Hepatocyte (in vitro differentiated cells): ENCODE results near the gene ZNF334. TPM values are rescaled to one million over a fixed set of nuclear protein-coding genes. Genes with fewer than 3 reads are reported as not detected.

Experiments
- DNase-seq: peaks from one replicate; pipeline ENCODE4 v3.0.0-alpha.2; 2016; ENCODE audit warnings: low spot score
- H2AFZ ChIP-seq: fragments of 200-600 bp; sonication (generic); 2 replicates; pipeline ENCODE4 v1.6.0; 2016; ENCODE audit warnings: antibody characterized with exemption, mild to moderate bottlenecking
- H3K27ac ChIP-seq: fragments of 200-600 bp; sonication (generic); 2 replicates; pipeline ENCODE4 v1.5.1; 2016; ENCODE audit warnings: mild to moderate bottlenecking
- H3K27me3 ChIP-seq: fragments of 200-600 bp; sonication (generic); 2 replicates; pipeline ENCODE4 v1.6.1; 2016
- H3K36me3 ChIP-seq: fragments of 200-600 bp; sonication (generic); replicated peaks from 2 replicates; pipeline ENCODE4 v1.5.1; 2016; ENCODE audit warnings: low read depth; ENCODE audit not compliant: insufficient read depth
- H3K4me1 ChIP-seq: fragments of 200-600 bp; sonication (generic); 2 replicates; pipeline ENCODE4 v1.5.1; 2016; ENCODE audit warnings: mild to moderate bottlenecking, moderate library complexity; ENCODE audit not compliant: insufficient read depth
- H3K4me2 ChIP-seq: fragments of 200-600 bp; sonication (generic); 2 replicates; pipeline ENCODE4 v1.6.0; 2016
- H3K4me3 ChIP-seq: fragments of 200-600 bp; sonication (generic); 2 replicates; pipeline ENCODE4 v1.5.1; 2016; ENCODE audit warnings: mild to moderate bottlenecking
- H3K79me2 ChIP-seq: fragments of 200-600 bp; sonication (generic); 2 replicates; pipeline ENCODE4 v1.6.0; 2017; ENCODE audit warnings: mild to moderate bottlenecking
- H3K9me2 ChIP-seq: fragments of 200-600 bp; sonication (generic); replicated peaks from 2 replicates; pipeline ENCODE4 v1.6.0; 2017; ENCODE audit warnings: mild to moderate bottlenecking; ENCODE audit not compliant: insufficient read depth
- H3K9me3 ChIP-seq: fragments of 200-600 bp; sonication (generic); 2 replicates; pipeline ENCODE4 v1.5.1; 2016; ENCODE audit warnings: low read depth, mild to moderate bottlenecking
- H4K20me1 ChIP-seq: fragments of 200-600 bp; sonication (generic); 2 replicates; pipeline ENCODE4 v1.6.0; 2016; ENCODE audit warnings: mild to moderate bottlenecking; ENCODE audit not compliant: insufficient read depth, poor library complexity, severe bottlenecking
- EZH2 ChIP-seq: fragments of 200-600 bp; sonication (generic); IDR thresholded peaks from 2 replicates; pipeline ENCODE4 v1.6.1; 2016; ENCODE audit warnings: antibody characterized with exemption, mild to moderate bottlenecking, borderline replicate concordance
- EZH2phosphoT487 ChIP-seq: fragments of 200-600 bp; sonication (generic); IDR thresholded peaks from one replicate; pipeline ENCODE4 v1.6.1; 2018; ENCODE audit warnings: antibody characterized with exemption, mild to moderate bottlenecking, low read depth, moderate library complexity; ENCODE audit not compliant: unreplicated experiment, severe bottlenecking
- WGBS: methylation state at CpG from one replicate; pipeline ENCODE4 v1.1.6; 2016; ENCODE audit warnings: low lambda C conversion rate; ENCODE audit errors: missing lambda C conversion rate; 5-methylcytosine and 5-hydroxymethylcytosine counted together
- polyA plus RNA-seq: library from polyadenylated mRNA; unstranded; fragments of >200 nt; fragmentation: Nextera tagmentation; extraction: Ambion mirVana; gene quantifications from 2 replicates; pipeline ENCODE4 v1.2.1, GENCODE V29; 2016
- total RNA-seq: library from RNA; depleted of rRNA; stranded (reverse); fragments of >200 nt; gene quantifications from 2 replicates; pipeline ENCODE4 v1.2.3, GENCODE V29; 2014
- TF ChIP-seq, protein P1 (sequence below): fragments of 200-600 bp; sonication (generic); IDR thresholded peaks from 2 replicates; pipeline ENCODE4 v1.5.1; 2016; ENCODE audit warnings: antibody characterized with exemption, mild to moderate bottlenecking; ENCODE audit not compliant: poor library complexity

The ZNF334 gene
- total and polyA plus RNA-seq, 2 experiments from 2014 or later, result 6.3 to 12.6 TPM

GRCh38 chr20:46553926-46554325 is 40.6 kb upstream of the ZNF334 start:
- H3K79me2 ChIP-seq, result no peaks in the 10 kb centered on the region
- H2AFZ ChIP-seq, result no peak overlapping the region
- TF ChIP-seq, protein P1, sequence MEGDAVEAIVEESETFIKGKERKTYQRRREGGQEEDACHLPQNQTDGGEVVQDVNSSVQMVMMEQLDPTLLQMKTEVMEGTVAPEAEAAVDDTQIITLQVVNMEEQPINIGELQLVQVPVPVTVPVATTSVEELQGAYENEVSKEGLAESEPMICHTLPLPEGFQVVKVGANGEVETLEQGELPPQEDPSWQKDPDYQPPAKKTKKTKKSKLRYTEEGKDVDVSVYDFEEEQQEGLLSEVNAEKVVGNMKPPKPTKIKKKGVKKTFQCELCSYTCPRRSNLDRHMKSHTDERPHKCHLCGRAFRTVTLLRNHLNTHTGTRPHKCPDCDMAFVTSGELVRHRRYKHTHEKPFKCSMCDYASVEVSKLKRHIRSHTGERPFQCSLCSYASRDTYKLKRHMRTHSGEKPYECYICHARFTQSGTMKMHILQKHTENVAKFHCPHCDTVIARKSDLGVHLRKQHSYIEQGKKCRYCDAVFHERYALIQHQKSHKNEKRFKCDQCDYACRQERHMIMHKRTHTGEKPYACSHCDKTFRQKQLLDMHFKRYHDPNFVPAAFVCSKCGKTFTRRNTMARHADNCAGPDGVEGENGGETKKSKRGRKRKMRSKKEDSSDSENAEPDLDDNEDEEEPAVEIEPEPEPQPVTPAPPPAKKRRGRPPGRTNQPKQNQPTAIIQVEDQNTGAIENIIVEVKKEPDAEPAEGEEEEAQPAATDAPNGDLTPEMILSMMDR, result no peak
- no peak for TF ChIP-seq EZH2phosphoT487
- no peak for TF ChIP-seq EZH2
- no peaks in the 10 kb centered on the region for H3K4me1 ChIP-seq
- 89% methylated on average over 3 of the region's 3 CpGs for WGBS
- no peak overlapping the region for H3K27ac ChIP-seq
- H3K4me3 ChIP-seq, result no peak overlapping the region
- no peaks in the 10 kb centered on the region for H4K20me1 ChIP-seq
- no peaks in the 10 kb centered on the region for H3K27me3 ChIP-seq
- no peak for DNase-seq
- H3K9me3 ChIP-seq, result no peaks in the 10 kb centered on the region
- no peaks in the 10 kb centered on the region for H3K9me2 ChIP-seq
- H3K36me3 ChIP-seq, result no peaks in the 10 kb centered on the region
- H3K4me2 ChIP-seq, result no peak overlapping the region

- H3K27me3 ChIP-seq, result no peaks in the 10 kb centered on the region
- H3K4me3 ChIP-seq, result no peak overlapping the region
- no peaks in the 10 kb centered on the region for H3K36me3 ChIP-seq
- no peak for DNase-seq
- H3K4me2 ChIP-seq, result no peak overlapping the region
- H4K20me1 ChIP-seq, result no peaks in the 10 kb centered on the region
- no peak overlapping the region for H3K27ac ChIP-seq
- TF ChIP-seq EZH2phosphoT487 (no peak), EZH2 (no peak)
- TF ChIP-seq, protein P1, result no peak
- H3K79me2 ChIP-seq, result no peaks in the 10 kb centered on the region
- WGBS, result 87% methylated on average over 4 of the region's 4 CpGs
- no peak overlapping the region for H2AFZ ChIP-seq
- no peaks in the 10 kb centered on the region for H3K4me1 ChIP-seq
- no peaks in the 10 kb centered on the region for H3K9me3 ChIP-seq
- H3K9me2 ChIP-seq, result no peaks in the 10 kb centered on the region
Measured at GRCh38 chr20:46552460-46553420, 39.4 kb upstream of the ZNF334 start.

- Histone ChIP-seq H3K9me3 (no peaks in the 10 kb centered on the region), H4K20me1 (no peaks in the 10 kb centered on the region), H3K27me3 (peaks cover 4% of the 10 kb centered on the region), H3K4me2 (no peak overlapping the region), H3K79me2 (no peaks in the 10 kb centered on the region), H3K36me3 (no peaks in the 10 kb centered on the region), H2AFZ (no peak overlapping the region), H3K27ac (no peak overlapping the region), H3K4me3 (no peak overlapping the region), H3K9me2 (no peaks in the 10 kb centered on the region), H3K4me1 (no peaks in the 10 kb centered on the region)
- TF ChIP-seq, protein P1, result no peak
- no peak for TF ChIP-seq EZH2phosphoT487
- no peak for TF ChIP-seq EZH2
- 72% methylated on average over 12 of the region's 12 CpGs for WGBS
- no peak for DNase-seq
Measured at GRCh38 chr20:46551522-46552381, 38.4 kb upstream of the ZNF334 start.
